ENCODE measurements around the gene DOK5.

DNA sequence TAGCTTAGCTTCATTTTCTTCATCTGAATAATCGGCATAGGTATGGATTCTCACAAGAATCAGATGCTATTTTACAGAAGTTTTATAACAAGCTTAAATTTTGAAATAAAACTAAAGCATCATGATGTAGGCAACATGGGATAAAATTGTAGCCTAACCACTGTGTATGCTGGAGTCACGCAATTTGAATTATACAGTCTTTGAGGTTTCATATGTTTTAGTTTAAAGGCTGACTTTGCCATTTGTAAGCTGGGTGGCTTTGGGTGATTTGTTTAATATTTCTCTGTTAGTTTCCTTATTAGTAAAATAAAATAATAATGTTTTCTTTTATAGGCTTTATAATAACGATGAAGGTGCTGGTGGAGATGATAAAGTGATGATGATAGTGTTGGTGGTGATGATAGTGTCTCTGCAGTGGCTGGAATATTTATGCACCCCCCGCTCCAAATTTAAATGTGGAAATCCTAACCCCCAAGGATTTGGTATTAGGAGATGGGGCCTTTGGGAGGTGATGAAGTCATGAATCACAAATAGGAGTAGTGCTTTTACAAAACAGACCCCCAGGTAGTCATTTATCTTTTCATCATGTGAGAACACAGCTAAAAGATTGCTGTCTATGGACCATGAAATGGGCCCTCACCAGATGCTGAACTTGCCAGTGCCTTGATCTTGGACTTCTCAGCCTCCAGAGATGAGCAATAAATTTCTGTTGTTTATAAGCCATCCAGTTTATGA lies 42.0 kb downstream of the DOK5 start:
- TF ChIP-seq, protein P1, sequence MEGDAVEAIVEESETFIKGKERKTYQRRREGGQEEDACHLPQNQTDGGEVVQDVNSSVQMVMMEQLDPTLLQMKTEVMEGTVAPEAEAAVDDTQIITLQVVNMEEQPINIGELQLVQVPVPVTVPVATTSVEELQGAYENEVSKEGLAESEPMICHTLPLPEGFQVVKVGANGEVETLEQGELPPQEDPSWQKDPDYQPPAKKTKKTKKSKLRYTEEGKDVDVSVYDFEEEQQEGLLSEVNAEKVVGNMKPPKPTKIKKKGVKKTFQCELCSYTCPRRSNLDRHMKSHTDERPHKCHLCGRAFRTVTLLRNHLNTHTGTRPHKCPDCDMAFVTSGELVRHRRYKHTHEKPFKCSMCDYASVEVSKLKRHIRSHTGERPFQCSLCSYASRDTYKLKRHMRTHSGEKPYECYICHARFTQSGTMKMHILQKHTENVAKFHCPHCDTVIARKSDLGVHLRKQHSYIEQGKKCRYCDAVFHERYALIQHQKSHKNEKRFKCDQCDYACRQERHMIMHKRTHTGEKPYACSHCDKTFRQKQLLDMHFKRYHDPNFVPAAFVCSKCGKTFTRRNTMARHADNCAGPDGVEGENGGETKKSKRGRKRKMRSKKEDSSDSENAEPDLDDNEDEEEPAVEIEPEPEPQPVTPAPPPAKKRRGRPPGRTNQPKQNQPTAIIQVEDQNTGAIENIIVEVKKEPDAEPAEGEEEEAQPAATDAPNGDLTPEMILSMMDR (conservative IDR thresholded peaks at IDR 0.05; ENCODE audit: low read depth, low read length), result no peak
- TF ChIP-seq CEBPB (IDR thresholded peaks at IDR 0.05; ENCODE audit: low read depth, low read length), result no peak
- TF ChIP-seq RFX5 (IDR thresholded peaks at IDR 0.05; ENCODE audit: low read depth, low read length), result no peak
- no peak for TF ChIP-seq RAD21 (IDR thresholded peaks at IDR 0.05; ENCODE audit: low read length)
- TF ChIP-seq, protein P2, sequence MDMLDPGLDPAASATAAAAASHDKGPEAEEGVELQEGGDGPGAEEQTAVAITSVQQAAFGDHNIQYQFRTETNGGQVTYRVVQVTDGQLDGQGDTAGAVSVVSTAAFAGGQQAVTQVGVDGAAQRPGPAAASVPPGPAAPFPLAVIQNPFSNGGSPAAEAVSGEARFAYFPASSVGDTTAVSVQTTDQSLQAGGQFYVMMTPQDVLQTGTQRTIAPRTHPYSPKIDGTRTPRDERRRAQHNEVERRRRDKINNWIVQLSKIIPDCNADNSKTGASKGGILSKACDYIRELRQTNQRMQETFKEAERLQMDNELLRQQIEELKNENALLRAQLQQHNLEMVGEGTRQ (IDR thresholded peaks at IDR 0.05; ENCODE audit: low read depth, low read length), result no peak
- TF ChIP-seq POLR2A (IDR thresholded peaks at IDR 0.05; ENCODE audit: low read depth, low read length), result no peak
- no peak for TF ChIP-seq MAFK (IDR thresholded peaks at IDR 0.05; ENCODE audit: low read depth, low read length)
- no peak for TF ChIP-seq BHLHE40 (IDR thresholded peaks at IDR 0.05; ENCODE audit: low read depth, low read length)
- no peak for TF ChIP-seq MAZ (IDR thresholded peaks at IDR 0.05; ENCODE audit: borderline replicate concordance, low read depth, low read length)
- TF ChIP-seq MXI1 (IDR thresholded peaks at IDR 0.05; ENCODE audit: borderline replicate concordance, low read depth, low read length), result no peak
- no peak for TF ChIP-seq SMC3 (IDR thresholded peaks at IDR 0.05; ENCODE audit: low read depth, low read length)
- no peak for TF ChIP-seq RCOR1 (IDR thresholded peaks at IDR 0.05; ENCODE audit: insufficient replicate concordance, low read length)
- TF ChIP-seq CHD1 (IDR thresholded peaks at IDR 0.05; ENCODE audit: low read depth, low read length), result no peak
